Esophagus muscularis mucosa (tissue), 3 donors: ENCODE results near the gene KIR2DL4.

Experiments
- POLR2AphosphoS5 ChIP-seq, 2 donors: sonication (generic); formaldehyde crosslinking; IDR thresholded peaks; one replicate each; pipeline ENCODE4 v1.6.1; 2017; ENCODE audit warnings: antibody characterized with exemption in 2 of 2
- TF ChIP-seq, protein P1 (sequence below), 3 experiments: fragments of 200-600 bp in 2 of 3; fragments of 450-650 bp in 1 of 3; sonication (generic) in 2 of 3; IDR thresholded peaks; one replicate each; pipeline ENCODE4 v1.5.1; 2017 to 2019; ENCODE audit warnings: antibody characterized with exemption in 3 of 3, mild to moderate bottlenecking in 2 of 3, moderate library complexity in 1 of 3

DNA sequence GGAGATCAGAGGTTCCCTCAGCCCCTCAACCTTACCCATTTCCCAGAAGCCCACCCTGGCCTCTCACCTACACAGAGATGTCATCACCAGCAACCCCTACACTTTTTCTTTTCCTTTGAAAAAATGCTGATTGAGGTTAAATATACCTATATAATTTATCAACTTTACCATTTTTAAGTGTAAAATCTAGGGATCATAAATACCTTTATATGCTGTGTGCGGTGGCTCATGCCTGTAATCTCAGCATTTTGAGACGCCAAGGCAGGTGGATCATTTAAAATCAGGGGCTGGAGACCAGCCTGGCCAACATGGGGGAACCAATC is 3.1 kb downstream of the KIR2DL4 start:
- TF ChIP-seq POLR2AphosphoS5 (IDR thresholded peaks at IDR 0.05) = no peak
- TF ChIP-seq, protein P1, sequence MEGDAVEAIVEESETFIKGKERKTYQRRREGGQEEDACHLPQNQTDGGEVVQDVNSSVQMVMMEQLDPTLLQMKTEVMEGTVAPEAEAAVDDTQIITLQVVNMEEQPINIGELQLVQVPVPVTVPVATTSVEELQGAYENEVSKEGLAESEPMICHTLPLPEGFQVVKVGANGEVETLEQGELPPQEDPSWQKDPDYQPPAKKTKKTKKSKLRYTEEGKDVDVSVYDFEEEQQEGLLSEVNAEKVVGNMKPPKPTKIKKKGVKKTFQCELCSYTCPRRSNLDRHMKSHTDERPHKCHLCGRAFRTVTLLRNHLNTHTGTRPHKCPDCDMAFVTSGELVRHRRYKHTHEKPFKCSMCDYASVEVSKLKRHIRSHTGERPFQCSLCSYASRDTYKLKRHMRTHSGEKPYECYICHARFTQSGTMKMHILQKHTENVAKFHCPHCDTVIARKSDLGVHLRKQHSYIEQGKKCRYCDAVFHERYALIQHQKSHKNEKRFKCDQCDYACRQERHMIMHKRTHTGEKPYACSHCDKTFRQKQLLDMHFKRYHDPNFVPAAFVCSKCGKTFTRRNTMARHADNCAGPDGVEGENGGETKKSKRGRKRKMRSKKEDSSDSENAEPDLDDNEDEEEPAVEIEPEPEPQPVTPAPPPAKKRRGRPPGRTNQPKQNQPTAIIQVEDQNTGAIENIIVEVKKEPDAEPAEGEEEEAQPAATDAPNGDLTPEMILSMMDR (IDR thresholded peaks at IDR 0.05) = no peak
